Measurements from ENCODE around the gene SYP. TPM values are rescaled to one million over a fixed set of nuclear protein-coding genes. Genes with fewer than 3 reads are reported as not detected.
A peak's percentile ranks its signal among the peaks of the same experiment; 100 is the strongest.
"Not testable (repeated sequence)": the region's sequence is repeated elsewhere in the genome, so short reads cannot be mapped to it uniquely, and the experiment has no call there.

Gene SYP
- polyA plus RNA-seq, 1 experiment, result 0.07 TPM

- H3K27me3 ChIP-seq (ENCODE audit: control insufficient read depth, insufficient read depth, low read length), result no peaks in the 10 kb centered on the region
- no peak overlapping the region for H3K4me3 ChIP-seq (ENCODE audit: low read depth, low read length)
- peaks cover 8% of the 10 kb centered on the region for H3K36me3 ChIP-seq (ENCODE audit: control insufficient read depth, insufficient read depth, low read length)
- ChIA-PET POLR2A (no interaction called here), CTCF (no interaction called here)
- TF ChIP-seq, protein P1, sequence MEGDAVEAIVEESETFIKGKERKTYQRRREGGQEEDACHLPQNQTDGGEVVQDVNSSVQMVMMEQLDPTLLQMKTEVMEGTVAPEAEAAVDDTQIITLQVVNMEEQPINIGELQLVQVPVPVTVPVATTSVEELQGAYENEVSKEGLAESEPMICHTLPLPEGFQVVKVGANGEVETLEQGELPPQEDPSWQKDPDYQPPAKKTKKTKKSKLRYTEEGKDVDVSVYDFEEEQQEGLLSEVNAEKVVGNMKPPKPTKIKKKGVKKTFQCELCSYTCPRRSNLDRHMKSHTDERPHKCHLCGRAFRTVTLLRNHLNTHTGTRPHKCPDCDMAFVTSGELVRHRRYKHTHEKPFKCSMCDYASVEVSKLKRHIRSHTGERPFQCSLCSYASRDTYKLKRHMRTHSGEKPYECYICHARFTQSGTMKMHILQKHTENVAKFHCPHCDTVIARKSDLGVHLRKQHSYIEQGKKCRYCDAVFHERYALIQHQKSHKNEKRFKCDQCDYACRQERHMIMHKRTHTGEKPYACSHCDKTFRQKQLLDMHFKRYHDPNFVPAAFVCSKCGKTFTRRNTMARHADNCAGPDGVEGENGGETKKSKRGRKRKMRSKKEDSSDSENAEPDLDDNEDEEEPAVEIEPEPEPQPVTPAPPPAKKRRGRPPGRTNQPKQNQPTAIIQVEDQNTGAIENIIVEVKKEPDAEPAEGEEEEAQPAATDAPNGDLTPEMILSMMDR (IDR thresholded peaks at IDR 0.05; ENCODE audit: insufficient read depth, low read depth, low read length), result no peak
- no peak for DNase-seq (ENCODE audit: low read depth)
Measured at GRCh38 chrX:49176421-49177326, 23.3 kb downstream of the SYP start.

GRCh38 chrX:49175435-49176274 is 24.3 kb downstream of the SYP start:
- CTCF ChIA-PET, result no interaction called here
- no peaks in the 10 kb centered on the region for H3K27me3 ChIP-seq (ENCODE audit: control insufficient read depth, insufficient read depth, low read length)
- peaks cover 8% of the 10 kb centered on the region for H3K36me3 ChIP-seq (ENCODE audit: control insufficient read depth, insufficient read depth, low read length)
- no peak for DNase-seq (ENCODE audit: low read depth)
- H3K4me3 ChIP-seq (ENCODE audit: low read depth, low read length), result no peak overlapping the region
- POLR2A ChIA-PET, result no interaction called here
- TF ChIP-seq, protein P1 (IDR thresholded peaks at IDR 0.05; ENCODE audit: insufficient read depth, low read depth, low read length), result no peak

- H3K36me3 ChIP-seq (ENCODE audit: control insufficient read depth, insufficient read depth, low read length), result peaks cover 7% of the 10 kb centered on the region
- no peak for DNase-seq (ENCODE audit: low read depth)
- POLR2A ChIA-PET, result no interaction called here
Measured at GRCh38 chrX:49174723-49175122, 25.3 kb downstream of the SYP start.

GRCh38 chrX:49173544-49173943 is 26.4 kb downstream of the SYP start:
- POLR2A ChIA-PET; H3K27me3 ChIP-seq (ENCODE audit: control insufficient read depth, insufficient read depth, low read length); CTCF ChIA-PET; DNase-seq (ENCODE audit: low read depth); H3K4me3 ChIP-seq (ENCODE audit: low read depth, low read length); H3K36me3 ChIP-seq (ENCODE audit: control insufficient read depth, insufficient read depth, low read length): not testable (repeated sequence)

More at GRCh38 chrX:49174723-49175122, 25.3 kb downstream of the SYP start:
- no peaks in the 10 kb centered on the region for H3K27me3 ChIP-seq (ENCODE audit: control insufficient read depth, insufficient read depth, low read length)
- H3K4me3 ChIP-seq (ENCODE audit: low read depth, low read length), result no peak overlapping the region
- TF ChIP-seq, protein P1 (IDR thresholded peaks at IDR 0.05; ENCODE audit: insufficient read depth, low read depth, low read length), result no peak
- CTCF ChIA-PET, result no interaction called here

- peak; percentile 17 for DNase-seq (ENCODE audit: low read depth)
- Histone ChIP-seq H3K36me3 (ENCODE audit: control insufficient read depth, insufficient read depth, low read length) (peaks cover 7% of the 10 kb centered on the region), H3K27me3 (ENCODE audit: control insufficient read depth, insufficient read depth, low read length) (no peaks in the 10 kb centered on the region), H3K4me3 (ENCODE audit: low read depth, low read length) (peak overlapping the region; percentile 75)
- TF ChIP-seq, protein P1 (IDR thresholded peaks at IDR 0.05; ENCODE audit: insufficient read depth, low read depth, low read length), result no peak
- ChIA-PET CTCF (interaction anchor here (0.5 to 1.6 kb wide), 2 partner anchors 12 to 582 kb away, joined by 3 to 5 read pairs; no protein-coding TSS in a partner anchor), POLR2A (no interaction called here)
Measured at GRCh38 chrX:49172280-49172780, 27.7 kb downstream of the SYP start.

Data from BJ (cell line).